ENCODE results near the gene FPR3.

- TF ChIP-seq CTCF (IDR thresholded peaks at IDR 0.05) (peak; percentile 59 to 70), POLR2A (IDR thresholded peaks at IDR 0.05) (no peak), POLR2AphosphoS5 (IDR thresholded peaks at IDR 0.05) (no peak), EP300 (IDR thresholded peaks at IDR 0.05) (no peak)
Observed at GRCh38 chr19:51777570-51778462, 17.1 kb upstream of the FPR3 start.
